Left lobe of liver (tissue), 2 donors: ENCODE results near the gene COL23A1. TPM values are rescaled to one million over a fixed set of nuclear protein-coding genes. Genes with fewer than 3 reads are reported as not detected.

Experiments
- ATAC-seq: fragments of 200-7000 bp; cut with Tn5 transposase; one replicate; pipeline ENCODE4 v1.9.1; 2020; ENCODE audit warnings: mild to moderate bottlenecking, moderate library complexity
- DNase-seq: peaks from one replicate; pipeline ENCODE4 v3.0.0-alpha.2; 2020; ENCODE audit warnings: low spot score
- total RNA-seq: library from RNA; stranded (reverse); gene quantifications from one replicate; pipeline ENCODE4 v1.2.1, GENCODE V29; 2021
- donor health status: DM: no; HTN: no; CAD: no; lungs with moderate emphysema.
- donor health status: DM: no; HTN: yes; CAD: no.

COL23A1 gene
- total RNA-seq, 1 donor from 2014 or later: 1.2 TPM

GRCh38 chr5:178429491-178430185 is 160.6 kb downstream of the COL23A1 start:
- peak; percentile 60 for DNase-seq
- peak; percentile 77 for ATAC-seq

- DNase-seq (peak; percentile 43), ATAC-seq (no peak)
Measured at GRCh38 chr5:178429156-178429468, 161.1 kb downstream of the COL23A1 start.

GRCh38 chr5:178428341-178429155 is 161.6 kb downstream of the COL23A1 start:
- ATAC-seq: peak; percentile 37

GRCh38 chr5:178427576-178428197 is 162.5 kb downstream of the COL23A1 start:
- DNase-seq (peak; percentile 14), ATAC-seq (no peak)

More at GRCh38 chr5:178428341-178429155, 161.6 kb downstream of the COL23A1 start:
- peak; percentile 48 for DNase-seq

GRCh38 chr5:178426326-178427130 is 163.7 kb downstream of the COL23A1 start:
- DNase-seq: peak; percentile 35
- ATAC-seq: no peak

- peak; percentile 35 for DNase-seq
- ATAC-seq: no peak
Measured at GRCh38 chr5:178425621-178426068, 164.5 kb downstream of the COL23A1 start.

- ATAC-seq: no peak
Measured at GRCh38 chr5:178424810-178425177, 165.4 kb downstream of the COL23A1 start.

GRCh38 chr5:178423901-178424809 is 166.0 kb downstream of the COL23A1 start:
- ATAC-seq (no peak), DNase-seq (no peak)

More at GRCh38 chr5:178424810-178425177, 165.4 kb downstream of the COL23A1 start:
- no peak for DNase-seq

- ATAC-seq (no peak), DNase-seq (no peak)
Measured at GRCh38 chr5:178423431-178423830, 166.8 kb downstream of the COL23A1 start.

- DNase-seq (no peak), ATAC-seq (no peak)
Measured at GRCh38 chr5:178422400-178422775, 167.8 kb downstream of the COL23A1 start.

- ATAC-seq: no peak
Measured at GRCh38 chr5:178421699-178422399, 168.3 kb downstream of the COL23A1 start.

GRCh38 chr5:178421128-178421527 is 169.1 kb downstream of the COL23A1 start:
- ATAC-seq (no peak), DNase-seq (no peak)

More at GRCh38 chr5:178421699-178422399, 168.3 kb downstream of the COL23A1 start:
- no peak for DNase-seq

GRCh38 chr5:178420354-178420781 is 169.8 kb downstream of the COL23A1 start:
- no peak for DNase-seq
- ATAC-seq: no peak

- no peak for DNase-seq
- no peak for ATAC-seq
Measured at GRCh38 chr5:178419651-178420050, 170.5 kb downstream of the COL23A1 start.

GRCh38 chr5:178419196-178419595 is 171.0 kb downstream of the COL23A1 start:
- ATAC-seq (no peak), DNase-seq (no peak)

GRCh38 chr5:178418471-178419010 is 171.7 kb downstream of the COL23A1 start:
- DNase-seq: no peak

GRCh38 chr5:178418031-178418430 is 172.2 kb downstream of the COL23A1 start:
- ATAC-seq: no peak
- DNase-seq: no peak

More at GRCh38 chr5:178418471-178419010, 171.7 kb downstream of the COL23A1 start:
- ATAC-seq: no peak

- ATAC-seq (no peak), DNase-seq (no peak)
Measured at GRCh38 chr5:178417391-178417811, 172.8 kb downstream of the COL23A1 start.

GRCh38 chr5:178416919-178417318 is 173.3 kb downstream of the COL23A1 start:
- no peak for ATAC-seq
- DNase-seq: peak; percentile 8
